Measurements from ENCODE around the gene EPB42.

DNA sequence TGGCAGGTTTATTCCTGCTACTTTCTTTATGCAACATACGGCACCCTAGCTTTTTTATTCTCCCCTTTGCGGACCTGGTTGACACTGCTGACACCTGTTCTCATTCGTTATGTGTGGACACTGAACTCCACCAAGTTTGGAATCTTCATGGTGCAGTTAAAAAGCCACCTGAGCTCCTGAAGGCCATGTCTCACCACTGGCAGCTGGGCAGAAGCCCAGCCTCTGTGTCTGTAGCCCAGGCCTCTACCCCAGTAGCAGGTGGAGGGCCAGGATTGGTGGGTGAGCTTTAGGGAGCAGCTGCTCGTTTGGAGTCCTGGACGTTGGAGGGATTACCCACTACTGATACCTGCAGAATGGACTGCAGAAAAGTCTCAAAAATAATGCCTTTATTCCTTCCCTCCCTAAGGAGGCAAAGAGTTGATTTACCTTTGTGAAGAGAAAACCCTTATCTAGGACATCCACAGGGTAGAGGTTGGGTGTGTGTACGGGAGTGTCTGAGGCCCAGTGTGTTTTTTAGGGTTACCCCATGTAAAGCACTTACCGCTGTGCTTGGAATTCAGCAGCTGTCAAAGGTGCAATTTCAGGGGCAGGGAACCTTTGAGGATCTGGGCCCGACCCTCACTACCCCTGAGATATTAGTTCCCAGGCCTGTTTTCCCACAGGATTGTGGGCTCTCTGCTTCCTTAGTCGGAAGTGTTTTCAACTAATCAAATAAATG is 36.3 kb downstream of the EPB42 start:
- TF ChIP-seq, protein P1, sequence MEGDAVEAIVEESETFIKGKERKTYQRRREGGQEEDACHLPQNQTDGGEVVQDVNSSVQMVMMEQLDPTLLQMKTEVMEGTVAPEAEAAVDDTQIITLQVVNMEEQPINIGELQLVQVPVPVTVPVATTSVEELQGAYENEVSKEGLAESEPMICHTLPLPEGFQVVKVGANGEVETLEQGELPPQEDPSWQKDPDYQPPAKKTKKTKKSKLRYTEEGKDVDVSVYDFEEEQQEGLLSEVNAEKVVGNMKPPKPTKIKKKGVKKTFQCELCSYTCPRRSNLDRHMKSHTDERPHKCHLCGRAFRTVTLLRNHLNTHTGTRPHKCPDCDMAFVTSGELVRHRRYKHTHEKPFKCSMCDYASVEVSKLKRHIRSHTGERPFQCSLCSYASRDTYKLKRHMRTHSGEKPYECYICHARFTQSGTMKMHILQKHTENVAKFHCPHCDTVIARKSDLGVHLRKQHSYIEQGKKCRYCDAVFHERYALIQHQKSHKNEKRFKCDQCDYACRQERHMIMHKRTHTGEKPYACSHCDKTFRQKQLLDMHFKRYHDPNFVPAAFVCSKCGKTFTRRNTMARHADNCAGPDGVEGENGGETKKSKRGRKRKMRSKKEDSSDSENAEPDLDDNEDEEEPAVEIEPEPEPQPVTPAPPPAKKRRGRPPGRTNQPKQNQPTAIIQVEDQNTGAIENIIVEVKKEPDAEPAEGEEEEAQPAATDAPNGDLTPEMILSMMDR (IDR thresholded peaks at IDR 0.05) = no peak
- no peak for TF ChIP-seq POLR2A (IDR thresholded peaks at IDR 0.05)

All from heart left ventricle (tissue), 13 donors.